Stimulated activated CD4-positive, alpha-beta T cell treated with anti-CD3 and anti-CD28 coated beads, Interleukin-12 subunit alpha, Interleukin-12 subunit beta, amount 100 ng/mL, for 24 hours (primary cell): ENCODE measurements around the gene BCAS3.

ENCODE experiments used
- DNase-seq, 2 experiments: peaks; one replicate each; pipeline ENCODE4 v3.0.0-alpha.2; 2020; ENCODE audit warnings: low read depth in 2 of 2

BCAS3 gene

DNA sequence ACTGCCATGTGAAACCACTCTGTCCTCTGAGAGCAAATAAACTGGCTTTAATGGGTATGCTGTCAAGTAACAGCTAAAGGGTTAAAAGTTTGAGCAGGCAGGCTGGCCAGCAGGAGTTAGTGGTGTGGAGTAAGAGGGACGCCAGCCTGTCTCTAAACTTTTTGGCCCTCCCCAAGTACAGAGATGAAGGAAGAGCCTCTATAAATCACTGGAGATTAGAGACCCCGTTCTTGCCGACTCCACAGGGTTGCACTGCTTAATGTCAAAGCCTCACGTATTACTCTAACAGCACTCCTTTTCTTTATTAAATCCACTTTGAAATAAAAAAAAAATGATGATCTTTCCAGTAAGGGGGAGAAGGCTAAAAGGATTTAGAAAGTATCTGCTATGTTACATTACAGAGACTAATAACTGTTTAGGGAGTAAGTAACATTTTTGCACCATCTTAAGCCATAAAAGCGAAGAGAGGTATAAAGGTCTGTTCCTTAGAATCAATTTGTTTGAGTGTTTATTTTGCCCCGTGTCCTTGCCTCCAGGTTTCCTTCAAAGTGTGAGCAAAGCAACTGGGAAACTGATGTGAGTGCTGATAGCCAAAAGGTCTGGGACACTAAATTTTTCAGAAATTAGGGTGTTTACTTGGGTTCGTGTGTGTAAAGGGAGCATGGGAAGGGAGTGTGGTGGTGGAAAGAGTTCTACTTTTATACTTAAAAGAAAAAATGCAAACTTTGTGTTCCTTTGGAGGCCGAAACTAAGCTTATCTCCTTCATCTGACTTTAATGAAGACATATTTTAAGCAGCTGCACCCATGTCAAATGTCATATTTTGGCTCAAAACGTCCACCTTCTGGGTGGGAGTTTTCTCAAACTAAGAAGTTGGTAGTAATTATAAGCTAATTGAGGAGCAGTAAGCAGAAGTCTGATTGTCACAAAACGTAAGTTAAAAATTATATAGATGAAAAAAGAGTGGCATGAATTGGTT is 612.0 kb downstream of the BCAS3 start:
- no peak for DNase-seq

DNA sequence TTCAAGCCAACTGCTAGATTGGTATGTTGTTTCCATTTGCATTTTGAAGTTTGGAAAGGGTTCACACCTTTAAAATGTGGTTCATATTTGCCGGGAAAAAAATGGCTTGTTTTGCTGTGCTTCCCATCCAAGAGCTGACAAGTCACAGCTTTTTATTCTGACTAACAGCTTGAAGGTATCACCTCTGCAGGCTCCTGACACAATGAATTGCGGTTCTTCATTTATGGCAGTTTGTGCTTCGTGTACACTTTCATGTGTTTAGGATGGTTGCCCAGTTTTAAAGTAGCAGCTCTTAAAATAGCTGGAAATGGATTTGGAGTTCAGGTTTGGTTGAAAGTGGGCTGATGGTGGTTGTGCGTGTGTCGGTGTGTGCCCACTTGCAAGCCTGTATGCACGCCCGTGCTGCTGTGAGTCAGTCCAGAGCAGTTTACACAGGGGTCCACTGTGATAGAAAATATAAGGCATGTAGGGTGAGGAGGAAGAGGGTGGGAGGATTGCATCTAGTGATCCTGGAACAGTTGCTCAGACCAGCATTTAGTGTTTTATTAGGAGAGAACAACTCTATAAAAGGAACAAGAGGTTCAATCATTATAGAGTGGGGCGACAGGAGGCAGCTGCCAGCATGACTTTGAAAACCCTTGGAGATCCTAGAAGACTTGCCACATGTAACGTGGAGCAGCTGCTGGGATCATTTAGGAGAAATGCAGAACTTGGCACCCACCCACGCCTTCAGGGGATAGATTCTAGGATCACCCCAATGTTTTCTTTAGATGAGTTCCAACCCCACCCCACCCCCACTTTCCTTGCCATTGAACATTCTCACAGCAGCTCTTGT is 614.0 kb downstream of the BCAS3 start:
- DNase-seq: no peak

DNA sequence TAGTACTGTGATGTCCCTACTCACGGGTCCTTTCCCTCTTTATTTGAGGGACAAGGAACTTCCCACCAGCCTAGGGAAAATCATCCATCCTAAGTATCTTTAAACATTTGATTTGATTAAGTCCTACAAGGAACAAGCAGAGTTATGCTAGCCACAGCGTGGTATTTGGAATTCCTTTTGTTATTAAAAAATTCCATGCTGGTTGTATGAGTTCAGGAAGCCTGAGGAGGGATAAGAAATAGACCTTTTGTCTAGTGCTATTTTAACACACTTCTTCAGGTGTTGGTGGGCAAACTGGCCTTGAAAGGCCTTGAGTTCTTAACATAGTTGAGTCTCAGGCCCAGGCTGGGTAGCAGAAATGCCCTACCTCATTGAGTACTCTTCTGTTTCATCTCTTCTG is 616.6 kb downstream of the BCAS3 start:
- DNase-seq: no peak

DNA sequence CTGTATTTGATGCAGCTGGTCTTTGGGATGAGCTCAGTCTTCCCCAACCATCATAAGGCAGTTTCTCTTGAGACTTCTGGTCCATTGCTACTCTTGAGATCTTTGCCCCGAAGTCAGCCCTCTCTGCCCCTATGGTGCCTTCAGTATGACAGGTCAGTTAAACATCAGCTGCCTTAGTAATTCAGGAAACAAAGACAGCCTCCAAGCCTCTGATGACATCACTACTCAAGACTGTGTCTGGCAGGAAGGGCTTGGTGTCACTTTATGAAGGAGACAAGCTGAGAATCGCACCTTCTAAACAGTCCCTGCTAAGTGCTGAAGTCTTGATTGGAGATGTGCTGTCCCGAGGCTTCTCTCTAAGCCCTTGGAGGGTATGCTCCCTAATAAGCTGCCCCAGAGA is 617.1 kb downstream of the BCAS3 start:
- DNase-seq: no peak

DNA sequence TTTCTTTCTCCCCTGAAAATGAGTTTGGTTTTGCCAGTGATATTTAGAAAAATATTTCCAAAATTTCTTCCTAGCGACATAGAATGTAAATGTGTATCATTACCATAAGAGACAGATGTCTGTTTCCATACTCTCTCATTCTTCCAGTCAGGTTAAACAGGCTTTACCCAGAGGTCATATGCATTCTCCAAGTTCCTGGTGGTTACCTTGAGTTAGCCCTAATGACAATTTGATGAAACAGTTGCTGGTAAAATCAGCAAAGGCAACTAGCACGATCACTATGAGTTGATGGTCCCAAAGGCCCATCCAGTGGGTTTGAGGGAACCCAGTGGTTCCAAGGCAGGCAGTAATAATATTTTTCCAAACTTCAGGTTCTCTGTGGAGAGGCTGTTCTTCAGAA is 618.4 kb downstream of the BCAS3 start:
- no peak for DNase-seq

DNA sequence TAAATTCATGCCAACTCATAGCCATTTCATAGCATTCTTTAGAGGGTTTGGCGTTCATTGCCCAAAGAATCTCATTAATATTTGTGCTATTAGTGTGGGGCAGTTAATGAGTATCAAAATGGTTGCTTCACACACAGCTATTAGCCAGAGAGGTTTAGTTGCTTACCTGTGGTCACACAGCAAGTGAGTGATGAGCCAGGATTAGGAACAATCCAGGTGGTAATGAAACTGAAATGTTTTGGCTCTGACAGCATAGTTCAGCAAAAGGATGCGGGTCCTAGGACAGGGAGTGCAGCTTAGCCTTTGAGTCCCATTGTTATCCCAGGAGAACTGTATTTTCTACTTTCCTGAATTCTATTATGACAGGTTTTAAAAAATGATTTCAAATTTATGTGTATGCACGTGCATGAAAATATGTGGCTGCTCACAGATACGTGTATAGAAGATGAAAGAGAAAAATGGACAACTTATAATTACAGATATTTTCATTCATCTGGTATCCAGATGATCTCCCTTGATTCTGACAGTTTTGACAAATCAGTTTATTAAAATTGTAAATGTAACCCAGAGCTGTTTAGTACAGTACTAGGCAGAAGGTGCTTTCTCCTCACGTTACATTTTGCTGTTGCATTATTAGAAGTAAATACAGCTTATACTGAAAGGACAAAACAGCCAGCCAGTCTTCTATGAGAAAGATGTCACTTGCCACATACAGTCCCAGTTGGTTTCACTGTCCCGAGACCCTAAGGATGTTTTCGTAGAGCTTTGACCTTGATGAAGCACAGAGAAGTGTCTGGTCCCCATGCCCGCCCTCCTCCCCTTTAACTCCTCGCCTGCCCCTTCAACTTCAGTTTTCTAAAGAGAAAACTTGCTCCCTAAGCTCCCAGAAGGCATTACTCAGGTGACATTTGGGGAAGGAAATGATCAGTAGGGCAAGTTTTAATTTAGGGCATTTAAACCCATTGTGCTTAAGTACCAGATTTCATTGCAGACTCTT is 622.2 kb downstream of the BCAS3 start:
- no peak for DNase-seq

DNA sequence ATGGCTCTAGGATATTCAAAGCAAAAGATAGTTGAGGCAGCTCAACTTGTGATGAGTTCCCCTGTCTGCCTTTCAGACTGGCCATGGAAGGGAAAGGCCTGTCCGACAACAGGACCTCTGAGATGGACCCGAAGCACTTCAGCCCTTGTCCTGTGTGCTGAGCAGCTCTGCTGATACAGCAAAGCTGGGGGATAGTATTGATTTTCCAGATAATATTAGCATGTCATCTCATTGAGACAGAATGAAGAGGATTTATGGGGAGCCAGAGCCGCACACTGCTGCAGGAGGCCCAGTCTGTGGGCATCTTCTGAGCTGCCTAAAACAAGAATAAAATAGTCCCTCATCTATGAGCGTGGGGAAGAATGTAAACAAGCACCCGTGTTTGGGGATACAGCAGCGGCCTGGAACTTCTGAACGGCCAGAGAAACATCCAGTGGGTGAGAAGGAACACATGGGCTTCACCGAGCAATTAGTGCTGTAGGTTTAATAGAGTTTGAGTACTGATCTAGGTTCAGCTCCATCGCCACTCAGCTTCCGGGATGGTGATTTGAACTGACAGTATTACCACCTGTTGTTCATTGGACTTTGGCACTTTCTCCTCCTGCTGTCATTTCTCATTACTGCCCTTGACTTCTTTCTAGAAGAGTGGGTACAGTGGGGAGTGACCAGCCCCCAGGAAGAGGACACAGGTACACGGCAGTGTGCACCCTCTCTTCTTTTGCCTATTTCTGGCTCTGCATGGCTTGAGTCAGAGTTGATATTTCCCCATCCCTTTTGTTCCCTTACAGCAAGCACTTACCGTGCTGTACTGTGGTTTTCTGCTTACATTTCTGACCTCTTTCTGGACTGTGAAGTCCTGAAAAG is 625.5 kb downstream of the BCAS3 start:
- DNase-seq: no peak

DNA sequence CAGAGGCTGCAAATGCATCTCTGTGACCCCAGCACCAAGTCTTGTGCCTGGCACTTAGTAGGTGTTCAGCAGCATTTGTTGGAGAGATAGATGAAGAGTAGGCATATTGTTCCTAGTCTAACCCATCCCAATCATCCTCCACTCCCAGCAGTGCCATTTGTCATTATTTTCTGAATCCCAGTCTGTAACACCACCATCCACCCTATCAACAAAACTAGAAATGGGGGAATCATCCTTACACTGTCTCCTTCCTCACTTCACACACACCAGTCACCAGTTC is 626.1 kb downstream of the BCAS3 start:
- no peak for DNase-seq

DNA sequence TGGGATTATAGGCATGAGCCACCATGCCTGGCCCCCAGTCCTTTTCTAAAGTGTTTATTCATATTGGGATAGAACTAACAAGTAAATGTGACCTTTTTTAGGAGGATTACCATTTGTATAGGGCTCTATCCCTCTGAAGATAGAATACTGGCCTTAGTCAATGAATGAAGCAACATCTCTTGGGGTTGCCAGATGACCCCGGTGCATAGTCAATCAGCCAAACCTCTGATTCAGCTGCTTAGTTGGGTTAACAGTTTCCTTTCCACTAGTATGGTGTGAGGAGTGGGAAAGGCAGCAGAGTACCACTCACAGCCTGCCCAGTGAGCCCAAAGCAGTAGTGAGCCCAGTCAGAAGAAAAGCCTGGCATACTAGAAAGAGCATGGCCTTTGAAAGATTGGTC is 627.4 kb downstream of the BCAS3 start:
- DNase-seq: no peak

DNA sequence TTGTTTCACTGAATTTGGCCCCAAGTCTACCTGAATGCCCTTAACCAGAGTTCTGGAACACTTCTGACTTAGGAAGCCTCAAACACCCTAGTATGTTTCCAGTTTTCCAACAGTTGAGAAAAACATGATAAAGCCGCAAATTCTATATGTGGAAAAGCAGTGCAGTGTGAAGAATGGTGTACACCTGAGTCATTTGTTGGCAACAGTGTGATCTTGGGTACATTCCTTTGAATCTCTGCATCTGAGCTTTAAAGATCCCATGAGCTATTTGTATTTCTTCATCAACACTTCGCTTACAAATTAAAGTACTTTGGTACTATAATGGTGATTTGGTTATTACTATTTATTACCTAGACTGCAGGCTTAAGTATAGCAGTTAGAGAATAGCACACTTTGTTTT is 628.4 kb downstream of the BCAS3 start:
- DNase-seq: no peak

DNA sequence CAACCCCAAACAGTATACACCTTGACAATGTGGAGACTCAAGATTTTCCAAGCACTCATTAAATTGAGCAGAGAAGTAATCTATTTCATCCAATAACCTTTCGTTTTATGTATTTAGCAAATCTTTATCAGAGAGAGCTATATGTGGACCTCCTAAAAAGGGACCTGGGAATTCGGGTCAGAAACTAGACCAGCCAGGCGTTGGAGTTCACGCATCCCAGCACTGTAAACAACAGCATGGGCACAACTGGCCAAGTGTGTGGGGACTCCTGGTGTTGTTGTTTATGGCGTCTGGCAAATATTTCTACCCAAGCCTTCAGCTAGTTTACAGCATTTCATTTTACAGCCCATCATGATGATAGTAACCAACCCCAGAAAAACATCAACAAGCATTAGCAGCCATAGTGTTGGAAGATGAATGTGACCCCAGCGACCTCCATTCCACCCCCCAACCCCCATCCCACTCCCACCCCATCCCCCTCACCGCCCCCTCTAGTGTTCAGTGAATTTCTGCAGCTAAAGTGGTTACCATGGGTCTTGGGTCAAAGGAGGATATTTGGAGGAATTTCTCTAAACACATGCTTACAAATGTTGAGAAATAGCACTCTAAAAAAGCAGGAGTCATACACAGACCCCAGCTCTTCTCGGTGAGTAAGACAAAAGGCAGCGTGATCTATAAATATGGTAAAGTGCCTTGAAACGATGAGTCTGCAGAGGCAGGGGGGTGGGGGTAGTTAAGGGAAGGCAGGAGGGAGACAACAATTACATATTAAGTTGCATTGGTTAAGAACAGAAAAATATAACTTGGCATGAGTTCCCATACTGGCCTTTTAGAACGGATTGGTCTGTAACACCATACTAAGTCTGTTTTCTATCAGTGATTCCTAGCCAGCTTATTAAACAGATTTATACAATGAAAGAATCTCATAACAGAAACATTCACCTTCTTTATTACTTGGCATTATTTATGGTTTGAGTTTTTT is 630.5 kb downstream of the BCAS3 start:
- DNase-seq: no peak

DNA sequence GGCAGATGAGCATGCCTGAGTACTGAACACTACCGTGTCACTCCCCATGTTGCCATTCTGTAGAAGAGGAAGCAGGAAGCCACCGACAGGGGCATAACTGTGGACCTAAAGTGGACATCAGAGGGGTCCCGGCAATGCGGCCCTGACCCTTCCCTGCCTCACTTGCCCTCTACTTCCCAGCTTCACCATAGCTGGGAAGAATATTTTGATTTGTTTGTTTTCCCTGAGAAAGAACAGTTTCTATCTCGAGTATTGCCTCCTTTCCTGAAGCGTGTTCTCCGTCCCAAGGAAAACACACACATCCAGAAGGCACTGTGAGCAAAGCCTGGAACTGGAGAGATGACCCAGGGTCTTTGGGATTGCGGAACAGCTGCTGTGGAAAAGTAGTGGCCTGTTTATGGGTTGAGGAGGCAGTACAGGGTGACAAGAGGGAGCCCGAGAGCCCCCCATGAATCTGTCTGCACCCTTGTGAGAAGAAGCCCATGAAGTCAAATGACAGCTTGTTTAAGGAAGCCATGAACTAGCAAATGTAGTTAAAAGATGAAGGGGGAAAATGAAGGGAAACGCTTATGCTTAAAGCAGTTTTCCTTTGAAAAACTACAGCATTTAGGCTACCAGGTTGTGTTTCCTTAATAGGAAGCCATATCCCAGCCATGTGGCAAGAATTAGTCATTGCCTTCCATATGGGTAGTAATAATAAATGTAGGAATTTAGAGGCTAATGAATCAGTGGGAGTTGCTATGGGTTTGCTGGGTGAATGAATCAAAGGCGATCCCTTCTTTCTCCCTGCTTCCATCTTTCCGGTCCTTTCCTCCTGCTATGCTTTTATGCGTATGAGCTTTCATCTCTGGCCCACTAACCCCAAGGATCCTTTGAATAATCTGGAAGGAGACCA is 632.0 kb downstream of the BCAS3 start:
- DNase-seq: no peak

DNA sequence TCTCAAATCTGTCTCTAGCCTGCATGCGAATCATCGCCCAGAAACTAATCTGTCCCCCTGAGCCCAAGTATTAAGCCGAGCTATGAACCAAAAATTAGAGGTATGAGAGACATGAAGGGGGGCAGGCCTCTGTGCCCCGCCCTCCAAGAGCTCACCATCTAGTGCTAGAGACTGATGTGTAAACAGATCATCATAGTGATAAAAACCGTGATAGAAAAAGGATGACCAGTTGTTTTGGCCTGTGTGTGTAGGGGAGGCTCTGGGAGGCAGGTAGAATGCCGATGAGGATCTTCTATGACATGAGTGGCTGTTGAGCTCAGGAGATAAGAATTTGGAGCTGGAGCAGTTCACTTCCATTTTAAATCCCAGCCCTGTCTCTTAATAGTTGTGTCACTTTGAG is 632.9 kb downstream of the BCAS3 start:
- no peak for DNase-seq

DNA sequence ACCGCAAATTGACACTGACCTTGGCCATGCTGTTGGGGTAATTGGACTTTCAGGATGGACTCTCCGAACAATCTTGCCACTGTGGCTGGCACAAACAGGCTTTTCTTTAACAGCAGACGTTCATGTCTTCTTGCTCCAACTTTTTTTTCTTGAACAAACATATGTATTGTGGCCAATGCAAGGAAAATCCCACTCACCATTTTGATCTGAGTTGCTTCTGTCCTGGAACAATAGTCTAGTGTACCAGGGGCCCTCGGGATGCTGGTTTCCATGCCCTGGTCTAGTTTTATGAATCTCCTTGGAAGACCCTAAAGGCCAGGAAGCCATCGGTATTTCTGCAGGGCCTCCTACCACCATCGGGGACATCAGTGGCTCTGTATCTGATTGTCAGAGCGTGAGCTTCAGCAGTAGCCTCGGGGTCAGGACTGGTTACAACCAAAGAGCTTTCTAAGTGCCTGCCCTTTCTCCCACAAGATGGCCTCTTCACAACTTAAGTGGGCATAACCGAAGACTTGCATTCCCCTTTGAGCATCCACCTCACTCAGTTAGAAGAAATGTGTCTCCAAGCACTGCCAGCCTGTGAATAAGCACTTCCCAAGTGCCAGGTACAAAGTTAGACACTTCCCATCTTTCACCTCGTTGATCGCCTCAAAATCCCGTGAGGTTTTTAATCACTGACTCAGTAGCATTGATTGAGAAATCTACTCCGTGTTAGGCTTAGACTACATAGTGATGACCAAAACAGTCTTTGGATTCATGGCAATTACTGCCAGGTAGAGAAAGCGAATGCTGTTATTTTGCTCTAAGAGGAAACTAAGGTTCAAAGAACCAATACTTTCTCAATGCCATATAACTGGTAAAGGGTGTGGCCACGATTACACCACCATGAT is 635.0 kb downstream of the BCAS3 start:
- DNase-seq: no peak

DNA sequence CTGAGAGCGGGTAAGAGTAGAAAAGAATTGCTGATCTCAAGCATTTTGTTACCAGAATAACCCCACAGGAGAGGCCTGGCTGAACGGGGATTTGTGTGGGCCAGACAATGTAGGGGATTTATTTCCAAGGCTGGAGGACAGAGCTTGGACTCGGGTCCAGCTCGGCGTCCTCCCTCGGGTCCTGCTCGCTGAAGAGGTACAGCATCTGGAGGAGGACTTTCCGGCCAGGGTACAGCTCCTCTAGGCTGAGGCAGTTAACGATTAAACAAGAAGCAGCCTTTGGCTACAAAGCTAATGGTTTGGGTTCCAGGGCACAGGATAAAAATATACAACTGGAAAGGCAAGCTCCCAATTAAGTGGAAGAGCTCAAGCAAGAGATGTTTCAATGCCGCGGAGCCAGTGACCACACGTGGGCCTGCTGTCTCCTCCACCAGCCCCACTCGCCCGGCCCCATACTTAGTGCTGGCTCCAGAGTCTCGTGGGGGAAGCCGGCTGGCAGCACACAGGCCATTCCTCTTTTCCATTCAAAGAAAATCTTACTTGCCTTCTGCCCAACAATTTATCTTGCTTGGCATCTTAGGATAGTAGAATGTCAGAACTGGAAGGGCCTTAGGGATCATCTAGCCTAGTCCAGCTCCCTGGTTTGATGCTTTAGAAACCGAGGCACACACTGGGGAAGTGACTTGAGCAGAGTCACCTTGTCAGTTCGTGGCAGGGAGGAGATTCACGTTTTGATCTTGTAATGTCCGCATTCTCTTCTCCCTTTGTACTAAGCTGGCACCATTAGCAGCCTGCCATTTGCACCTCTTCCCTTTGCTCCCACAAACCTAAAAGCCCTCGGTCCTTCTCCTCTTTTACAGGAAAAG is 636.0 kb downstream of the BCAS3 start:
- DNase-seq: no peak

DNA sequence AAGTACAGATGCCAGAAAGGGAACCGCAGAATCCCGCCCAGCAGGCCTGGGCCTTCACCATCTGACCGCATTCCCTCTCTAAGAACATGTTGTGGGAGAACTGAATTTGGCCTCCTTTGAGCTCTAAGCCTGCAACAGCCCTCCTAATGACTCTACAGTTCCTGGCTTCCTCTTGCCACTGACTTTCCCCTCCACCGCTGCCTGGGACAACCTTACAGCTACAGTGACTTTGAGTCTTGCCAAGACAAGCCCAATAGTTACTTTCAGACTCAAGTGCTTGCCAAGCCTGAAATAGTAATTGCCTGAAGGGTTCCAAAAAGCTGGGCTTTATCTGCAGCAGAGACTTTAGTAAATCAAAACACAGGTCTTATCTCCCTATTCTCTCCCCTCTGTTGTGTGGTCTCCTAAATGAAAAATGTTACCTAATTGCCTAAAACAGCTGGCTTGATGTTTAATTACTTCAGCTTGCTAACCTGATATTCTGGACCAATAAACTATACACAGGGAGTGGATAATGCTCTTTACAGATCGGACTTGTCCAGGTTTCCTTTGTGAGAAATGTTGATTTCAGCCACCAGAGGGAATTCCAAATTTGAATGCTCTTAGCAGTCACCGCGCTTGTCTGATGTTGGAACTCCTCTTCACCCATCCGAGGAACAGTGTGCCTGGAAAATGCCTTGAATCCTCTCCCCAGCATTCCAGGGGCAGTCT is 636.9 kb downstream of the BCAS3 start:
- DNase-seq: no peak
